Measurements from ENCODE around the gene OR52I2.

OR52I2 gene

GRCh38 chr11:4569075-4569474 lies 12.5 kb upstream of the OR52I2 start:
- peaks cover 9% of the 10 kb centered on the region for H3K4me1 ChIP-seq (ENCODE audit: control insufficient read depth, low read depth, low read length)
- H3K27ac ChIP-seq (ENCODE audit: low read length), result no peak overlapping the region
- no peaks in the 10 kb centered on the region for H3K36me3 ChIP-seq (ENCODE audit: control insufficient read depth, low read depth, low read length)
- H3K27me3 ChIP-seq (ENCODE audit: control insufficient read depth, insufficient read depth, low read length), result no peaks in the 10 kb centered on the region
- H3K9me3 ChIP-seq (ENCODE audit: control insufficient read depth, low read depth, low read length), result no peaks in the 10 kb centered on the region
- no peak overlapping the region for H3K4me3 ChIP-seq (ENCODE audit: low read length)
- no peak overlapping the region for H3K9ac ChIP-seq (ENCODE audit: low read length)

- H3K27me3 ChIP-seq (ENCODE audit: control insufficient read depth, insufficient read depth, low read length), result no peaks in the 10 kb centered on the region
- no peak overlapping the region for H3K9ac ChIP-seq (ENCODE audit: low read length)
- H3K4me1 ChIP-seq (ENCODE audit: control insufficient read depth, low read depth, low read length), result peaks cover 4% of the 10 kb centered on the region
- H3K36me3 ChIP-seq (ENCODE audit: control insufficient read depth, low read depth, low read length), result no peaks in the 10 kb centered on the region
- H3K9me3 ChIP-seq (ENCODE audit: control insufficient read depth, low read depth, low read length), result no peaks in the 10 kb centered on the region
- H3K27ac ChIP-seq (ENCODE audit: low read length), result no peak overlapping the region
- H3K4me3 ChIP-seq (ENCODE audit: low read length), result no peak overlapping the region
Measured at GRCh38 chr11:4576880-4577279, 4.7 kb upstream of the OR52I2 start.

- Histone ChIP-seq H3K27me3 (ENCODE audit: control insufficient read depth, insufficient read depth, low read length) (no peaks in the 10 kb centered on the region), H3K27ac (ENCODE audit: low read length) (no peak overlapping the region), H3K36me3 (ENCODE audit: control insufficient read depth, low read depth, low read length) (no peaks in the 10 kb centered on the region), H3K4me3 (ENCODE audit: low read length) (no peak overlapping the region), H3K4me1 (ENCODE audit: control insufficient read depth, low read depth, low read length) (no peaks in the 10 kb centered on the region), H3K9ac (ENCODE audit: low read length) (no peak overlapping the region), H3K9me3 (ENCODE audit: control insufficient read depth, low read depth, low read length) (no peaks in the 10 kb centered on the region)
Measured at GRCh38 chr11:4577761-4578160, 3.8 kb upstream of the OR52I2 start.

GRCh38 chr11:4578624-4579023 lies 2.9 kb upstream of the OR52I2 start:
- Histone ChIP-seq H3K9ac (ENCODE audit: low read length) (no peak overlapping the region), H3K36me3 (ENCODE audit: control insufficient read depth, low read depth, low read length) (no peaks in the 10 kb centered on the region), H3K27me3 (ENCODE audit: control insufficient read depth, insufficient read depth, low read length) (no peaks in the 10 kb centered on the region), H3K9me3 (ENCODE audit: control insufficient read depth, low read depth, low read length) (no peaks in the 10 kb centered on the region), H3K4me3 (ENCODE audit: low read length) (no peak overlapping the region), H3K4me1 (ENCODE audit: control insufficient read depth, low read depth, low read length) (no peaks in the 10 kb centered on the region), H3K27ac (ENCODE audit: low read length) (no peak overlapping the region)

- Histone ChIP-seq H3K36me3 (ENCODE audit: control insufficient read depth, low read depth, low read length) (no peaks in the 10 kb centered on the region), H3K9ac (ENCODE audit: low read length) (no peak overlapping the region), H3K27me3 (ENCODE audit: control insufficient read depth, insufficient read depth, low read length) (no peaks in the 10 kb centered on the region), H3K4me3 (ENCODE audit: low read length) (no peak overlapping the region), H3K27ac (ENCODE audit: low read length) (no peak overlapping the region), H3K9me3 (ENCODE audit: control insufficient read depth, low read depth, low read length) (no peaks in the 10 kb centered on the region), H3K4me1 (ENCODE audit: control insufficient read depth, low read depth, low read length) (no peaks in the 10 kb centered on the region)
Measured at GRCh38 chr11:4580124-4580523, 1.4 kb upstream of the OR52I2 start.

- H3K27ac ChIP-seq (ENCODE audit: low read length), result no peak overlapping the region
- no peak overlapping the region for H3K9ac ChIP-seq (ENCODE audit: low read length)
- H3K36me3 ChIP-seq (ENCODE audit: control insufficient read depth, low read depth, low read length), result no peaks in the 10 kb centered on the region
- H3K9me3 ChIP-seq (ENCODE audit: control insufficient read depth, low read depth, low read length), result no peaks in the 10 kb centered on the region
- no peaks in the 10 kb centered on the region for H3K27me3 ChIP-seq (ENCODE audit: control insufficient read depth, insufficient read depth, low read length)
- no peaks in the 10 kb centered on the region for H3K4me1 ChIP-seq (ENCODE audit: control insufficient read depth, low read depth, low read length)
- no peak overlapping the region for H3K4me3 ChIP-seq (ENCODE audit: low read length)
Measured at GRCh38 chr11:4589017-4589416, 7.5 kb downstream of the OR52I2 start.

- no peaks in the 10 kb centered on the region for H3K36me3 ChIP-seq (ENCODE audit: control insufficient read depth, low read depth, low read length)
- no peaks in the 10 kb centered on the region for H3K27me3 ChIP-seq (ENCODE audit: control insufficient read depth, insufficient read depth, low read length)
- H3K9ac ChIP-seq (ENCODE audit: low read length), result no peak within 1 kb of the TSS
- H3K4me1 ChIP-seq (ENCODE audit: control insufficient read depth, low read depth, low read length), result no peaks in the 10 kb centered on the region
- no peak within 1 kb of the TSS for H3K27ac ChIP-seq (ENCODE audit: low read length)
- no peak within 1 kb of the TSS for H3K4me3 ChIP-seq (ENCODE audit: low read length)
- H3K9me3 ChIP-seq (ENCODE audit: control insufficient read depth, low read depth, low read length), result no peaks in the 10 kb centered on the region
Measured at GRCh38 chr11:4593739-4594138, 12.2 kb downstream of the OR52I2 start, which contains the start of gene OR52I1. Gene OR52I1, plus strand, starts transcription at chr11:4594039. Its CDS starts 0 bp downstream, at chr11:4594039.

GRCh38 chr11:4605057-4605456 lies 23.5 kb downstream of the OR52I2 start:
- Histone ChIP-seq H3K4me3 (ENCODE audit: low read length) (no peak overlapping the region), H3K27me3 (ENCODE audit: control insufficient read depth, insufficient read depth, low read length) (peaks cover 7% of the 10 kb centered on the region), H3K27ac (ENCODE audit: low read length) (no peak overlapping the region)

GRCh38 chr11:4606231-4607015 lies 24.9 kb downstream of the OR52I2 start:
- H3K4me3 ChIP-seq (ENCODE audit: low read length), result peak overlapping the region; percentile 84
- no peak overlapping the region for H3K9ac ChIP-seq (ENCODE audit: low read length)
- no peak overlapping the region for H3K27ac ChIP-seq (ENCODE audit: low read length)

More at GRCh38 chr11:4605057-4605456, 23.5 kb downstream of the OR52I2 start:
- Histone ChIP-seq H3K9ac (ENCODE audit: low read length) (no peak overlapping the region), H3K36me3 (ENCODE audit: control insufficient read depth, low read depth, low read length) (no peaks in the 10 kb centered on the region), H3K9me3 (ENCODE audit: control insufficient read depth, low read depth, low read length) (no peaks in the 10 kb centered on the region), H3K4me1 (ENCODE audit: control insufficient read depth, low read depth, low read length) (peaks cover 8% of the 10 kb centered on the region)

GRCh38 chr11:4607096-4607495 lies 25.6 kb downstream of the OR52I2 start:
- Histone ChIP-seq H3K4me3 (ENCODE audit: low read length) (peak overlapping the region; percentile 84), H3K27ac (ENCODE audit: low read length) (no peak overlapping the region), H3K36me3 (ENCODE audit: control insufficient read depth, low read depth, low read length) (no peaks in the 10 kb centered on the region), H3K9ac (ENCODE audit: low read length) (peak overlapping the region; percentile 73), H3K4me1 (ENCODE audit: control insufficient read depth, low read depth, low read length) (peaks cover 8% of the 10 kb centered on the region), H3K9me3 (ENCODE audit: control insufficient read depth, low read depth, low read length) (no peaks in the 10 kb centered on the region), H3K27me3 (ENCODE audit: control insufficient read depth, insufficient read depth, low read length) (peaks cover 7% of the 10 kb centered on the region)

More at GRCh38 chr11:4606231-4607015, 24.9 kb downstream of the OR52I2 start:
- H3K9me3 ChIP-seq (ENCODE audit: control insufficient read depth, low read depth, low read length), result no peaks in the 10 kb centered on the region
- peaks cover 8% of the 10 kb centered on the region for H3K4me1 ChIP-seq (ENCODE audit: control insufficient read depth, low read depth, low read length)
- peaks cover 7% of the 10 kb centered on the region for H3K27me3 ChIP-seq (ENCODE audit: control insufficient read depth, insufficient read depth, low read length)
- H3K36me3 ChIP-seq (ENCODE audit: control insufficient read depth, low read depth, low read length), result no peaks in the 10 kb centered on the region

GRCh38 chr11:4607781-4608666 lies 26.5 kb downstream of the OR52I2 start, which contains the start of gene TRIM68:
Gene TRIM68, minus strand, starts transcription at chr11:4608231. Its CDS starts 2,727 bp downstream, at chr11:4605504.
- Histone ChIP-seq H3K9me3 (ENCODE audit: control insufficient read depth, low read depth, low read length) (no peaks in the 10 kb centered on the region), H3K4me1 (ENCODE audit: control insufficient read depth, low read depth, low read length) (peaks cover 8% of the 10 kb centered on the region), H3K27me3 (ENCODE audit: control insufficient read depth, insufficient read depth, low read length) (peaks cover 7% of the 10 kb centered on the region), H3K27ac (ENCODE audit: low read length) (no peak within 1 kb of the TSS), H3K36me3 (ENCODE audit: control insufficient read depth, low read depth, low read length) (no peaks in the 10 kb centered on the region), H3K9ac (ENCODE audit: low read length) (peak within 1 kb of the TSS; percentile 73), H3K4me3 (ENCODE audit: low read length) (peak within 1 kb of the TSS; percentile 84)

All from iPS-18a (cell line).